Ecto neural progenitor cell (in vitro differentiated cells): ENCODE measurements around the gene ANKRD13D.
A peak's percentile ranks its signal among the peaks of the same experiment; 100 is the strongest.

Experiments used
- DNase-seq: peaks from one replicate; pipeline ENCODE4 v3.0.0-alpha.2; 2018; ENCODE audit warnings: low spot score

The ANKRD13D gene

GRCh38 chr11:67285541-67286498 lies 3.3 kb upstream of the ANKRD13D start:
- no peak for DNase-seq

GRCh38 chr11:67286621-67287333 lies 2.3 kb upstream of the ANKRD13D start:
- no peak for DNase-seq

GRCh38 chr11:67287355-67288197 lies 1.5 kb upstream of the ANKRD13D start:
- no peak for DNase-seq

- no peak for DNase-seq
These were observed 978 bp upstream of the ANKRD13D start for GRCh38 chr11:67288198-67288451.

- peak; percentile 93 for DNase-seq
These were observed 464 bp upstream of the ANKRD13D start for GRCh38 chr11:67288452-67289225.

- no peak for DNase-seq
These were observed 762 bp downstream of the ANKRD13D start for GRCh38 chr11:67289651-67290479.

GRCh38 chr11:67290801-67291200 lies 1.7 kb downstream of the ANKRD13D start:
- DNase-seq: no peak

- no peak for DNase-seq
These were observed 2.6 kb downstream of the ANKRD13D start for GRCh38 chr11:67291481-67292381.

GRCh38 chr11:67292671-67293070 lies 3.6 kb downstream of the ANKRD13D start:
- DNase-seq: no peak

- no peak for DNase-seq
These were observed 4.0 kb downstream of the ANKRD13D start for GRCh38 chr11:67293090-67293489.

- DNase-seq: no peak
These were observed 6.7 kb downstream of the ANKRD13D start for GRCh38 chr11:67295846-67296245.

- no peak for DNase-seq
These were observed 9.7 kb downstream of the ANKRD13D start for GRCh38 chr11:67298786-67299185.

GRCh38 chr11:67299471-67300191 lies 10.5 kb downstream of the ANKRD13D start:
- no peak for DNase-seq

- no peak for DNase-seq
These were observed 11.2 kb downstream of the ANKRD13D start for GRCh38 chr11:67300256-67300755.

GRCh38 chr11:67300756-67301312 lies 11.7 kb downstream of the ANKRD13D start:
- no peak for DNase-seq

GRCh38 chr11:67301313-67301921 lies 12.3 kb downstream of the ANKRD13D start:
- DNase-seq: no peak

- DNase-seq: peak; percentile 74
These were observed 12.9 kb downstream of the ANKRD13D start for GRCh38 chr11:67301951-67302516.
